Measurements from ENCODE around the gene CEP55.

CEP55 gene

DNA sequence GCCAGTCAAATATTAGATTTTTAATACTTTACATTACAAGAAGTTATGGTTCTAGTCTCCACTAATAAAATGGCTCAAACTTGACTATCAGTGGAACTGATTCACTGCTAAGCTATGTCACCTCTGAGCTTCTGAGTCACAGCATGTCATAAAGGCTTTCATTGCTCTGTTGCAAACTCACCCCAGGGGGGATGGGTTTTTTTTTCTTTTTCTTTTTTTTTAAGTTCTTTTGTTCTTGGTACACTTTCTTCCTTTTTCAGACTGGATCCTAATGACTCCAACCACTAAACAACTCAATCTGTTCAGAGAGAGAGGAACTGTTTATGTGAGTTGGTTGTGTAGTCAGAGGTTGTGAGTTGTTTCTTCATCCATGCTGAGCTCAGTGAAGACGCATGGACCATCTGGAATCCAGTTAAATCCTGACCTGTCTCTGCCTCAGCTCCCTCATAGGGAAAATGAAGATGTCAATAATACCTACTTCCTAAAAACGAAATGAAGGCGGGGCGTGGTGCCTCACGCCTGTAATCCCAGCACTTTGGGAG lies 25.2 kb upstream of the CEP55 start:
- DNase-seq: no peak

DNA sequence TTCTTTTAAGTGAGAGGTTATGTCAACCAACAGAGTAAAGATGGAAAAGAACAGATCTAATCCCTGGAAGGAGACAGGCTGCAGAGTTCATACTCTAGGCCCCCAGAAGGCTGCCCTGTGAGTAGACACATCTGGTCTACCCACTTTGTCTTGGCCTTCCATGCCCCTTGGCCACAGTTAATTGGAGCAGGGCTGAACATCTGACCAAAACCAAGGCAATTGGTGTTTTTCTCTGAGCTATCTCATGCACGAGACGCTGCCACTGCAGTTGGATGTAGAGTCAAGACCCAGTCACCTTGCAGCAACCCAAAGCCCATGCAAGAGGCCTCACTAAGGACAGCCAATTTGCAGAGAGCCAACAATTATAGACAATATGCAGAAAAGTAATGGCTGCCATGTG lies 23.3 kb upstream of the CEP55 start:
- DNase-seq: no peak

DNA sequence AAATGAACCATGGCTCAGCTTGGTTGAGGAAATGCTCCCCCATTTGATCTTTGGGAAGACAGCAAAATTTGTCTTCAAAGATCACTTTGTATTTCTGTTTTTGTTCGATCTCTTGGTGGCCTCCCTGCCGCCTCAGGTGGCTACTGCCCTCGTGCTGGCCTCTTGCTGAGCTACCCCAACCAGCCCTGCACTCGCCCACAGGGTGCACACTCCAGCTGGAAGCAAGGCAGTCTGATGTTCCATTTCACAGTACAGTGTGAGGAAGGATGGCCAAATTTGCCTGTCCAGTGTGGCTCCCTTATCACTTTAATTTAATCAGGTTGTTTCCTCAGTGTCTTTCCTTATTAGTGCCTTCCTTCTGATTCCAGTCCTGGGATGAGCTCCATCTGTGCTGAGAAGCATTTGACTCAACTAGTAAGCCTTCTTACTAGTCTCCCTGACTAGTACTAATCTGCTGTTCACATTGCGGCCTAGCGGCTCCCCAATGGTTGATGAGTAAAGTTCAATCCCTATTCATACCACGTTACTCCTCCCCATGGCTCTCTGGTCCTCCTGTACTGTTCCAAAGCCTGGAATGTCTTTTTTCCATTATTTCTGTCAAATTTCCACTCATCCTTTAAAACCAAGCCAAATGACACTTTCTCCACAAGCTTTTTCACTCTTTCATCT lies 22.5 kb upstream of the CEP55 start:
- DNase-seq: no peak

DNA sequence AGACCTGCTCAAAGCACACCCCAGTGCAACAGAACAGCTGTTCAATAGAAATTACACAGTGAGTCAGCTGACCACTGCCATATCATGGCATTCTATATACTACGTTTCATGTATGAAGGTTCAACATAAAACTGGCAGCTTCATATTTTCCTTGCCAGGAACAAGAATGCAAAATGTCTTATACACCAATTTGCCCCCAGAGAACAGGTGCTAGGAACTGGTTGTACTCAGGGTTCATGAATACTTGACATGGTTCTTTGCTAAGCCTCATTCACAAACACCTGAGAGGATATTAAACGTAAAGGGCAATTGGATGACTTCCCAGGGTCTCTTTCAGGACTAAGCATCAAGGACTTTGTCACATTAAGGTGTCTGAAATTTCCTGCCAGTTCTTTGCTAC lies 21.2 kb upstream of the CEP55 start:
- no peak for DNase-seq

DNA sequence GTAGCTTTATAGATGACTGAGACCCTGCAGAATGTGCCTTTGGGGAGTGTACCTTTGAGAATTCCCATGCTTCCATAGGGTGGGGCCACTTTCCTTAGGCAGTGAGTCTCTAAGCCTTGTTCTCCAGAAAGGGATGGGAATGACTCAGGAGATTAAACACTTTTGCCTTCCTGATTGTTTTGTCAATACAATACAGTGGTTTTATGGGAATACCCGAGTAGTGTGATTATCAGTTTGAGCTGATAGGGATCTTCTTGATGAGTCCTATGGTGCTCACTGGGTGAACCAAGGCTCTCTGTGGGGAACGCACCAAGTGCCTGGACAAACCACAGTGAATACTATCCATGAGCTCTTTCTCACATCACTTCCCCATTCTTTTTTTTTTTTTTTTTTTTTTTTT lies 20.5 kb upstream of the CEP55 start:
- DNase-seq: no peak

DNA sequence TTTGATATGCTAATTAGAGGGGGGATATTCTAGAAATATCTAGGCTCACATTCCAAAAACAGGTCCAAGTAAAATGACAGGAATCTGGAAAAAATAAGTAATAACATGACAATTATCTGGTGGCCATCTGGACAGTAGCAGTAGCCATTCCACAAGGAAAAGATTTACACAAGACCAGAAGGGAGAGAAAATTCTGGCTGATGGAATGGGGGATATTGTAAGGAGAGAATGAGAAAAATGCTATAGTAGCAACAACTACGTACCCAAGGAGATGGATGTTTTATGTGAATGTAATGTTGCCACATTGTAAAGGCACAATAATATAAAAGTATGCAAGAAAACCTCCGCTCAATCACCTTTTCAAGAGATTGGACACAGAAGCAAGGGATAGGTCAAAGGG lies 19.7 kb upstream of the CEP55 start:
- no peak for DNase-seq

DNA sequence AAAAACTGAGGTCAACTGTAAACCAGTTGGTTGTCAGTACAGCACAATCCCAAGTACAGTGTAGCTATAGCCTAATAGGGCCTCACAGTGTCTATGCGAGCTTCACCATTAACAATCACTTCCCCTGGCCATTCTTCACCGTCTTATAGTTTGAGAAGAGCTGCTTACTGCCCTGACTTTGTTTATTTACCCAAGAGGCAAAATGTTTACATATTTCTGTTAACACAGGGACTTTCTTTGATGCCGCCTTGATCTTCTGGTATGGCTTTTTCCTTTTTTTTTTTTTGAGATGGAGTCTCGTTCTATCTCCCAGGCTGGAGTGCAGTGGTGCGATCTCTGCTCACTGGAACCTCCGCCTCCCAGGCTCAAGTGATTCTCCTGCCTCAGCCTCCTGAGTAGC lies 17.5 kb upstream of the CEP55 start:
- DNase-seq: no peak

DNA sequence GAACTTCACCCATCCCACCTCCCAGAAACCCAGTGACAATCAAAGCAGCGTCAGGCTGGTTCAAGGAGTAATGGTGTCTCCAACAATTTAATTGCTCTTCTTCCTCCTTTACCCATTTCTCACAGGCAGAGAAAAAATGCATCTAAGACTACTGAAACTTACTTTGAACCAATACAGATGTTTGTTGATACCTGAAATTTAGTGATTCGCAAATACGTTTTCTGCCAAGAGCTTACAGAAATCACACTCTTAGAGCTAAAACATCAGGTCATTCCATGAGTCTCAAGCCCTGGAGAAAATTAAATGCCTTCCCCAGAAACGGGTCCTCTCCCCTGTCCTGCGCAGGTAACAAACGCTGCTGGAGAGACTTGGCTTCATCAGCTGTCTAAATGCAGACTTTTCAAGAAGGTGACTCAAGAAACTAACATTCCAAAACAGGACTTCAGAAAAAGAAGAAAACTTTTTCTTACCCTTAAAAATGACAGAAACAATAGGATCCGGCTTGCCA lies 14.7 kb upstream of the CEP55 start:
- DNase-seq: no peak

DNA sequence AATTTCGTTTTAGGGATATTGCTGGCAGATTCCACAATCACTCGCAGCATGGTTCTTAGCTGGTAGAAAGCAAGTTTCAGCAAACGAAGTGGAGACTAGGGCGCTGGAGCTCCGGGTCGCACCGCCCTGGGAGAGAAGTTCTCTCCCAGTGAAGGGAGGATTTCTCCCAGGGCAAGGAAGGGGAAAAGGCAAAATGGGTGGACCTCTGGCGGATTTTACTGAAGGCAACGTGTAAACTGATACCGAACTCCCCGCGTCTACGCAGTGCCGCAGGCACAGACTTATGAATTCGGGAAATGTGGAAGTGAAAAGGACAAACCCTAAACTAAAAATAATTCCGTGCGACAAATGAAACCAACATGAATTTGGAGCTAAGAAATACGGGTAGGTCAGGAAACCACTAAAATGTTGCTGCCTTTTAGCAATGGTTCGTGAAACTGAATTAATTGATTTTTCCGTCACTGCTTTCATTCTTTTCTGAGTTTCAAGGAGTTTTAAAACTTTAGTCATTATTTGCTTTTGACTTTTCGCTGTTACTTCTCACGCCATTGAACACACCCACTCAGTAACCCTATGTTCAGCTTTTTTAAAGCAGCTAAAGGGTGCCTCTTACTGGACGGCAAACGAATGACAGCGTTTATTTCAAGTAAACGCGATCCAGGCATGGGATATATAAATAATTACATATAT lies 14.1 kb upstream of the CEP55 start, which contains the start of gene MYOF:
Gene MYOF, minus strand, starts transcription at position 190 of the 690 bp plus-strand sequence. Its CDS starts 140 bp downstream, at position 50.
- DNase-seq: peak; percentile 56 to 79

DNA sequence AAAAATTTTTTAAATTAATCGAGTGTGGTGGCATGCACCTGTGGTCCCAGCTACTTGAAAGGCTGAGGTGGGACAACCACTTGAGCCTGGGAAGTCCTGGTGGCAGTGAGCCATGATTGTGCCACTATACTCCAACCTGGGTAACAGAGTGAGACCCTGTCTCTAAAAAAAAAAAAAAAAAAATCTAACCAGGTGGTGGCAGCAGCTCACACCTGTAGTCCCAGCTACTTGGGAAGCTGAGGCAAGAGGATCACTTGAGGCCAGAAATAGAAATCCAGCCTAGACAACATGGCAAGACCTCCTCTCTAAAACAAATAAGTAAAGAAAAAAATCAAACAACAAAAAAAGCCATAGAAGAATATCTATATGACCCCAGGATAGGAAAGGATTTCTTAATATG lies 10.7 kb upstream of the CEP55 start:
- DNase-seq: no peak

DNA sequence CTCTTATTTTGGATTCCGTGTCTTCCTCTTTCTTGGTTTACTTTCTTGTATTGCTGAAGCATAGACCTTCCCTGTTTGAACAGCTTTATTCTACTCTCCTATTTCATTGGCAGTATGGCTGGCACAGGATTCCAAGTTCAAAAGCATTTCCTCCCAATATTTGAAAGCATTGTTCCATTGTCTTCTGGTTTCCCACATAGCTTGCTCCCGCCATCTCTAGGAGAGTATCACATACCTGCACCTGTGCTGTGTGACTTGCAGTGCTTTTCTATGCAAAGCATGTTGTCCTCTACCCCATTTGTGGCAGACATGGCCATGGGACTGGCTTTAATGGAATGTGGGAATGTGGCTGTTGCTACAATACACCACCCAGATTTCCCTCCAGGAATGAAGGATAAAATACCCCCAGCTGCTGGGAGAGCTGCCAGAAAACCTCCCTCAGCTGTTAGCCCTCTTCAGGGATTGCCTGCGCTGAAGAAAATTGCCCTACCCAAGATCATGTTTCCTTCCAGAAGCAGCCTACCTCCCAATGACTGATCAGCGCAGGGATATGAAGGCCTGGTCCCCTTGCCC lies 7.4 kb upstream of the CEP55 start:
- DNase-seq: no peak

DNA sequence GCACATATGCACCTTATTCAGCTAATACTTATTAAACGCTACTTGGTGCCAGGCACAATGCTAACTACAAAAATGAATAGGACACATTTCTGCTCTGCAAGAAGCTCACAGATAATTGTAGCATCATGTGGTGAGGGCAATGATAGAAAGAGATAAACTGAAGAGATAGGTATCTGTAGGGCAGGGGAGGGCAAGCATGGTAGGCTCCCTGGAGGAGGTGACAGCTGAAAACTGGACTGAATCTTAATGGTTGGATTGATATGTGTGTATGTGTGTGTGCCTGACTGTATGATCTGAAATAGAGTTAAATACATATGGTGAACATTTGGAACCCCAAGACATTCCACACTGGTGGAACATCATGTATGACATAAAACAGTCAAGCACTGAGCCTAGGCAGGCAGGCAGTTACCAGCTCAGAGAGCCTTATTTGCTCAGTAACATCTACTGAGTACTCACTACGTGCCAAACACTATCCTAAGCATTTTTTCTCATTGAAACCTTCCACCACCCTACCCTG lies 4.8 kb upstream of the CEP55 start:
- DNase-seq: no peak

DNA sequence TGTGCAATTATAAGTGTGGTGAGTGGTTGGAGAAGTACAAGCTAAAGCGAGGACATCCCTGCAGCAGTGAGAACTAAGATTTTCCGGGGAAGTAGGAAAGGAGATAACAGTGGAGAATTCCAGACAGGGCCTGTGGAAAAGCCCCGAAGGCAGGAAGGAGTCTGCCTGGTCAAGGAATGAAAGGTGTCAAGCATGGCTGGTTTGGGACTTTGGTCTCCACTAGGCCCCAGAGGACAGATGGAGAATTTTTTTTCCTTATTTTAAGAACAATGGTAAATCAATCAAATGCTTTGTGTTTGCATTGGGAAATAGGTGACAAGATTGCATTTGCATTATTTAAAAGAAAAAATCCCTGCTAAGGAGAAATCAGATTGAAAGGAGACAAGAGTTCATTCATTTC lies 3.2 kb upstream of the CEP55 start:
- DNase-seq: no peak

DNA sequence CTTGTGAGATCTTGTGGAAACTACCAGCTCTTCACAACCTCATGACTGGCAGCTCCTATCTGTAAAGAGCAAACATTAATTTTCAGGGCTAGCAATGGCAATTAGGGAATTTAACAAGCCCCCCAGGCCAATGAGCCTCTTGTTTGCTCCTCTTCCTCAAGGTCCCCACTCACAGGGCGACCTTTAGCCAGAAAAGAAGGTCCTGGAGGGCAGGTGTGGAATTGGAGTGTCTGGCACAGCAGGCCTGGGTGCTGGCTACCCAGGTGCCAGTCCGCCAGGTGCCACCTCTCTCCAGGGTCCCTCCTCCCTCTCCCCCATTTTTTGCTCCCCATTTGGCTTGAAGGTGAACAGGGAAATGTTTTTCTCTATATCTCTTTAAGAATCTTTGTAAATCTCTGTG lies 1.9 kb upstream of the CEP55 start:
- no peak for DNase-seq

DNA sequence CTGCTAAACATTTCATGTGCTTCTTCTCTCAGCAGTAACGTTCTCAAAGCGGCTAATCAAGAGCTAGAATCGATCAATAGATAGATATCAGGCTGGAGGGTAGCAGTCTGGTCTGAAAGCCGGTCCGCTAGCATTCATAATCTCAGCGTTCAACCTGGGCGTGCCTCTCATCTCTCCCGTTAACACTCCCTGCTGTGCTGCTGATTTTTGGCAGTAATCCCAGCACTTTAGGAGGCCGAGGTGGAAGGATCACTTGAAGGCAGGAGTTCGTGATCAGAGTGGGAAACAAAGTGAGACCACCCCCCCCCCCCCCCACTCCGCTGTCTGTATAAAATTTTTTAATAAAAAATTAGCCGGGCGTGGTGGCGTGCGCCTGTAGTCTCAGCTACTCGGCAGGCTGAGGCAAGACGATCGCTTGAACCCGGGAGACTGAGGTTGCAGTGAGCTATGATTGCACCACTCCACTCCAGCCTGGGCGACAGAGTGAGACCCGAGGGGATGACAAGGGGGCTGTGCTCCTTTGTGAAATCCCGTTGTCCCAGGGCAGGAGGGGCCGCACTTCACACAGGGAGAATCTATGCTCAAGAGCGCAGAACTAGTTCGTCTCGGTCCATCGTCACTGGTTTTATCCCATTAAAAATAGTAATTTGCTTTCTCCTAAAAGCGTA lies 624 bp upstream of the CEP55 start:
- DNase-seq: peak in 1 of 2 donors; percentile 11

DNA sequence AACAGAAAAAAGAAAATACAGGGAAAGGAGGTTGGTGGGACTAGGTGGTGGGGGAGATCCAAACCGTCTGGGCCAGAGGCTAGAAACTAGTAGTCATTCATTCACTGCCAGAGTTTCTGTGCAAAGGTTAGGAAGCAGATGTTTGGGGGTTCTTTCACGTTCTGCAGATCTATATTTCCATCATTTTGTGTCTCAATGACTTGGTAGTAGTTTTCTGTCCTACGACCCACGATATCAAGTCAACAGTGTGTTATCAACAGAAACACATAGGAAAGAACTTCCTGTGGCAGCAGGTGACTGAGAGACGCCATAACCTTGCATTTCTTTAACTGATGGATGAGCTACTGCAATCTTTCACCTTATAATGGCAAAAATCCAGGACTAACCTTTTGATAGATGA lies 1.8 kb downstream of the CEP55 start:
- no peak for DNase-seq

DNA sequence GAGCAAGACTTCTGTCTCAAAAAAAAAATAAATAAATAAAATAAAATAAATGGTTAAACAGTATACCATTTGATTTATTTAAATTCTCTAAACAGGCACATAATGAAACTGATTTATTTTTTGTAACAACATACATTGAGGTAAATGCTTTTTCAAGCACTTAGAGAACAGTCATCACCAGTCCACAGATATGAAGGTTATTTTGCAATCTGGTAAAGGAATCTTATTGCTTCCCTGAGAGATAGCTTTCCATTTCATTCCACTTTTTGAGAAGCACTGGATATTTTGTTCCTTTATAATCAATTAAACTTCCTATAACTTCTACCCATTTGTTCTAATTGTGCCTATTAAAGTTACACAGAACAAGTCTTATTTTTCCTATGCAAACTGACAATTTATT lies 5.2 kb downstream of the CEP55 start:
- no peak for DNase-seq

DNA sequence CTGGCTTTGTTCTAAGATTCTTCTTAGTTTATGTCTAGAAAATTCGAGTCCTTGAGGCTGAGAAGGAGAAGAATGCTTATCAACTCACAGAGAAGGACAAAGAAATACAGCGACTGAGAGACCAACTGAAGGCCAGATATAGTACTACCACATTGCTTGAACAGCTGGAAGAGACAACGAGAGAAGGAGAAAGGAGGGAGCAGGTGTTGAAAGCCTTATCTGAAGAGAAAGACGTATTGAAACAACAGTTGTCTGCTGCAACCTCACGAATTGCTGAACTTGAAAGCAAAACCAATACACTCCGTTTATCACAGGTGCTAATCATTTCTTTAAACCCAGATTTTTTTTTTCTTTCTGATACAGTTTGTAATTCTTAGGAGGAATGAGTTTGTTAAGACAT lies 6.7 kb downstream of the CEP55 start:
- DNase-seq: peak in 1 of 2 donors; percentile 24

DNA sequence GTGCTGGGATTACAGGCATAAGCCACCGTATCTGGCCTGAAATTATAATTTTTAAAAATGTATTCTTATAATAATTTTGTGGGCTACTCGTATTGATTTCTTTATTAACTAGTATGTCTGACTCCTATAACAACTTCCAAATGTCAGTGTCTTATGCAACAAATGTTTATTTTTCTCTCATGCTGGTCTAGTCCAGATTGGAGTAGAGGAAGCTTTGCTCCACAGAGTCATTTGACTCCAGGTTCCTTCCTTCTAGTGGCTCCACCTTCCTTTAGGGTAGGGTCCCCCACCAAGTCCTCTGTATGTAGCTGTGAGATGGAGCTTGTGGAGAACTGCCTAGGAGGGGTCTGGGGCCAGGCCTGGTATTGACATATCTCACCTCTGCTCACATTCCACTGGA lies 8.7 kb downstream of the CEP55 start:
- DNase-seq: no peak

DNA sequence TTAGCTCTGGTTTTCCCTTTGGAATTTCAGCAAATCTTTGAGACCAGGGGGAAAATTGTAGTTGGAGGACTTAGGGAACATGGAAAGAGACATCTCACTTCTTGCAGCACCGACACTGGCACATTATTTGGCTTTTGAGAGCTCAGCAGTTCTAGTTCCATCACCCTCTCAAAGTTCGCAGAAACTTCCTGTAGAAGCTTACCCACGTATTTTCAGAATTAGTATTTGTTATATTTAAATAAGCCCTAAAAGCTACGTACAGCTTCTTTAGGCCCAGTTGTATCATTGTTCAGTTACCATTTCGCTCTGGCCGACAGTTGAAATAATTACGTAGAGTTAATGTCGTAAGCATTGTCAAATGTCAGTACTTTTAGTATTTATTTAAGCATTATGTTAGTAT lies 13.4 kb downstream of the CEP55 start:
- DNase-seq: no peak

DNA sequence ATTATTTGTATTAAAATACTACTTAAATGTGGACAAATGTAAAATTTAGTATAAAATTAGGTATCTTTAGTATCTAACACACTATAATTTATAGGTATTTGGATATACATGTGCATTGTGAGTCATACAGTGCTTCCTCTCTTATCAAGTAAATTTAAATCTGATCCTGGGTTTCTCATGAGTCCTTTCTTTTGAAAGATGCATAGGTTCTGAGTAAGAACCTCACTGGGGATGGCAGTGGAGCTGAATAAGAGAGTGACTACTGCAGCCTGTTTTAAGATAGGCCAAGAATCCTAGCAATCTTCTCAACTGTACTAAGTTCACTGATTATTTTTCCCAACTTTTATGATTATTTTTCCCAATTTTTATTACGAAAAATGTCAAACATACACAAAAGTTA lies 16.2 kb downstream of the CEP55 start:
- no peak for DNase-seq

DNA sequence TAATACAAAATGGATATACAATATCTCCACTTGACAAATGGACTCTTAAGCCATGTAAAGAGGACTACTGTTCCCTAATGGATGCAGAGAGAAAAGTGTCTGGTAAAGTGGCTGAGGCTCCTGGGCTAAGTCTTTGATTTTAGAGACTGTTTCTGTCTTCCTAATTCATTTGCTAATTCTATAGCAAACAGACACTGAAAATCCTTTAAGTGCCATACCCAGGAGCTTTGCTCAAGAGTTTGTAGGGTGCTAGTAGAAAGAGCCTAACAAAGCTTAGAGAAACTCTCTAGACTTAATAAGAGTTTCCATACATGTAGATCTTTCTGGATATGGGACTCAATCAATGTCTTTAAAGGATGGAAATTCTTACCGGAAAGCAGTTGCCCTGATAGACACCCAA lies 16.7 kb downstream of the CEP55 start:
- DNase-seq: no peak

DNA sequence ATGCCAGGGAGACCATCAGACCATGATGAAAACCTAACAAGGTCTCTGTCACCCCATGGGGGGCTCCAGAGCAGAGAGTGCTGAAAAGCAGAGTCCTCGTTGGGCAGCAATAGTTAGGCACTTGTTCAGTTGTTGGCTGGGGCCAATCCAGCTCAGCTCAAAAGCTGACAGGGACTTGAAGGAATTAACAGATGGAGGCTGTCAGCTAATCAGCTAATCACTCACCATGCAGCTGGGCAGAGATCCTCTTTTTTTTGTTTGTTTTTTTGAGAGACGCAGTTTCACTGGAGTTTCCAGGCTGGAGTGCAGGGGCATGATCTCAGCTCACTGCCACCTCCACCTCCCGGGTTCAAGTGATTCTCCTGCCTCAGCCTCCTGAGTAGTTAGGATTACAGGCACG lies 18.1 kb downstream of the CEP55 start:
- no peak for DNase-seq
